Tibial artery (tissue), 4 donors: Measurements from ENCODE around the gene UBE2C.

Experiments used
- DNase-seq, 2 donors: peaks; one replicate each; pipeline ENCODE4 v3.0.0-alpha.2; 2019
- H3K27ac ChIP-seq, 2 donors: fragments of 200-600 bp; sonication (generic) in 1 of 2; 1 replicate in 1 of 2; 2 replicates in 1 of 2; pipeline ENCODE4 v1.5.1; 2018 to 2019; ENCODE audit warnings: mild to moderate bottlenecking in 1 of 2
- H3K27me3 ChIP-seq, 2 donors: fragments of 200-600 bp; sonication (generic) in 1 of 2; one replicate each; pipeline versions ENCODE4 v1.5.1 to v1.6.0; 2016 to 2019
- H3K36me3 ChIP-seq, 3 donors: fragments of 200-600 bp; sonication (generic) in 2 of 3; one replicate each; pipeline ENCODE4 v1.5.1; 2016 to 2019; ENCODE audit warnings: mild to moderate bottlenecking in 2 of 3
- H3K4me1 ChIP-seq, 4 donors: fragments of 200-600 bp; sonication (generic) in 2 of 4; 1 replicate in 3 of 4; 2 replicates in 1 of 4; pipeline ENCODE4 v1.5.1; 2016 to 2019
- H3K4me3 ChIP-seq, 2 donors: fragments of 200-600 bp; sonication (generic) in 1 of 2; 1 replicate in 1 of 2; 2 replicates in 1 of 2; pipeline ENCODE4 v1.5.1; 2018 to 2019; ENCODE audit warnings: mild to moderate bottlenecking in 2 of 2
- H3K9me3 ChIP-seq, 3 donors: fragments of 200-600 bp; sonication (generic) in 1 of 3; one replicate each; pipeline ENCODE4 v1.5.1; 2016 to 2019
- intact Hi-C: fragments of 100-400 bp; cut with DNase I; formaldehyde crosslinking; loops from one replicate; pipeline ENCODE4 v1.15.0; 2023; ENCODE audit warnings: low total_unique reads
- TF ChIP-seq, protein P1 (sequence below), 2 experiments: fragments of 200-600 bp in 1 of 2; fragments of 450-650 bp in 1 of 2; IDR thresholded peaks; one replicate each; pipeline ENCODE4 v1.5.1; 2017 to 2019; ENCODE audit warnings: antibody characterized with exemption in 2 of 2, mild to moderate bottlenecking in 1 of 2, moderate library complexity in 1 of 2

UBE2C gene

DNA sequence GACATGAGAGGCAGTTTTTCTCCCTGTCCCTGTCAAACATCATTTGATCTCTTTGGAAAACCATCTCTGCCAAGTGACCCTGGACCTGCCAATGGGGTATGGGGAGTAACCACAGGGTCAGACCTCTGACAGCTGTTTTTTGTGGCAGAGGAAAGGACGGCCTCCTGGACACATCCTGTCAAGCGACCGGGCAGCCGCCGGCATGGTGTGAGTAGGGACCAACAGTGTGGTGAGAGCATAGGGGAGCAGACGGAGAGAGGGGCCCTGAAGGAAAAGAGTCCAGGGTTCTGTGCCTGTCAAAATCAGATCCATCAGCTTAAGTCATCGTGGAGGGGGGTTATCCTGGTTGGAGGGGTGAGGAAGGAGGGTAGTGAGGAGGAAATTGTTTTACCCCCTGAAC lies 10.6 kb upstream of the UBE2C start:
- Histone ChIP-seq H3K36me3 (peaks cover 57 to 64% (median 61%) of the 10 kb centered on the region in 3 donors), H3K27me3 (no peaks in the 10 kb centered on the region), H3K27ac (no peak overlapping the region), H3K4me1 (no peaks in the 10 kb centered on the region), H3K4me3 (no peak overlapping the region), H3K9me3 (no peaks in the 10 kb centered on the region)
- DNase-seq, result no peak
- intact Hi-C loops, result no loop called here
- TF ChIP-seq, protein P1, sequence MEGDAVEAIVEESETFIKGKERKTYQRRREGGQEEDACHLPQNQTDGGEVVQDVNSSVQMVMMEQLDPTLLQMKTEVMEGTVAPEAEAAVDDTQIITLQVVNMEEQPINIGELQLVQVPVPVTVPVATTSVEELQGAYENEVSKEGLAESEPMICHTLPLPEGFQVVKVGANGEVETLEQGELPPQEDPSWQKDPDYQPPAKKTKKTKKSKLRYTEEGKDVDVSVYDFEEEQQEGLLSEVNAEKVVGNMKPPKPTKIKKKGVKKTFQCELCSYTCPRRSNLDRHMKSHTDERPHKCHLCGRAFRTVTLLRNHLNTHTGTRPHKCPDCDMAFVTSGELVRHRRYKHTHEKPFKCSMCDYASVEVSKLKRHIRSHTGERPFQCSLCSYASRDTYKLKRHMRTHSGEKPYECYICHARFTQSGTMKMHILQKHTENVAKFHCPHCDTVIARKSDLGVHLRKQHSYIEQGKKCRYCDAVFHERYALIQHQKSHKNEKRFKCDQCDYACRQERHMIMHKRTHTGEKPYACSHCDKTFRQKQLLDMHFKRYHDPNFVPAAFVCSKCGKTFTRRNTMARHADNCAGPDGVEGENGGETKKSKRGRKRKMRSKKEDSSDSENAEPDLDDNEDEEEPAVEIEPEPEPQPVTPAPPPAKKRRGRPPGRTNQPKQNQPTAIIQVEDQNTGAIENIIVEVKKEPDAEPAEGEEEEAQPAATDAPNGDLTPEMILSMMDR (IDR thresholded peaks at IDR 0.05), result no peak

DNA sequence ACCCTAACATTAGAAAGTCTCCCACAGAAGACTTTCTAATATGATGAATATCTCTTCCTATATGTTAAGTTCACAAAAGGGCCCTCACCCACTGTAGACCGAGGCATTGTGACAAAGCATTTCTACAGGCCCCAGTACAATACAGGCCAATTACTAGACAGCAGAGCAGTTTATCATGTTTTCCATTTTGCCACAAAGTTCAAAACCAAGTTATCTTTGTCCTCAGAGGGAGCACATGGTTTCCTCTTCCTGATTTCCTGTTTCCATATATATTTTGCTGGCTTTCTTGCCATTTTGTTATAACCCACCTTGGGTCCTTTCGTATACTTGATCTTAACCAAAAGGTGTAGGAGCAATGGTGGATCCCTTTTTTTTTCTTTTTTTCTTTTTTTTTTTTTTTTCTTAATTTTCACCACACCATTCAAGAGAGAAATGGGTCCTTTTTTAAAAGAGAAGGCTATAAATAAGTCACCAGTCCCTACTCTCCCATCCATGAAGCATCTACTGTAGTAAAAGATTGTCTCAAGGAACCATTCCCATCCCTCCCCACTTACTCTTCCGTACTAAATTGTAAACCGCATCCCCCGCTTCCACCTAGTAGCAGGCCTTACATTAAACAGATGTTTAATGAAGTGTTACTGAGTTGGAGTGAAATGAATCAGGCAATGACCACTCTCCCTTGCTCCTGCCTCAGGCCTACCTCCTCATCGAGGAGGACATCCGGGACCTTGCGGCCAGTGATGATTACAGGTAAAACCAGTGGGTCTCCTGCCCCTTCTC lies 2.1 kb upstream of the UBE2C start:
- intact Hi-C loops, result no loop called here
- DNase-seq, result no peak

DNA sequence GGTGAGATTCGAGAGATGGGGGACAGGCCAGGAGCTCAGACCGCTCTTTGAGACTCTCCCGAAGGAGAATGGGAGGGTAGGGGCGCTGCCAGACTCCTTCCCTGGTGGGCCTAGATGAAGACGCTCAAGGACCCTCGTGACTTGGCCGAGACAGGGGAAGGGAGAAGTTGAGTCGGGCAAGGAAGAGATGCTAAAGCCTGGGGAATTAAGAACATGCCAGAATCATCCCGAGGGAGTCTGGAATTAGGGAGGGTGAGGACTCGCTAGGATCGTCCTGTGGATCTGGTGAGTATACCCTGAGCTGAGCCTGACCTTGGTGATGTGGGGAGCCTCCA lies 529 bp downstream of the UBE2C start:
- intact Hi-C loops, result no loop called here
- Histone ChIP-seq H3K4me3 (peak overlapping the region; percentile 45 to 59), H3K27me3 (no peaks in the 10 kb centered on the region), H3K9me3 (no peaks in the 10 kb centered on the region), H3K4me1 (peaks cover 0 to 28% (median 16%) of the 10 kb centered on the region in 4 donors), H3K36me3 (peaks cover 18 to 33% (median 33%) of the 10 kb centered on the region in 3 donors), H3K27ac (no peak overlapping the region)
- no peak for DNase-seq
- TF ChIP-seq, protein P1 (IDR thresholded peaks at IDR 0.05), result no peak

More for the DNA sequence above, 2.1 kb upstream of the UBE2C start:
- peaks cover 40 to 59% (median 59%) of the 10 kb centered on the region in 3 donors for H3K36me3 ChIP-seq
- no peak overlapping the region for H3K4me3 ChIP-seq
- H3K27me3 ChIP-seq, result no peaks in the 10 kb centered on the region
- no peak overlapping the region for H3K27ac ChIP-seq
- H3K4me1 ChIP-seq, result peaks cover 0 to 13% (median 7%) of the 10 kb centered on the region in 4 donors
- no peaks in the 10 kb centered on the region for H3K9me3 ChIP-seq
- TF ChIP-seq, protein P1 (IDR thresholded peaks at IDR 0.05), result no peak

DNA sequence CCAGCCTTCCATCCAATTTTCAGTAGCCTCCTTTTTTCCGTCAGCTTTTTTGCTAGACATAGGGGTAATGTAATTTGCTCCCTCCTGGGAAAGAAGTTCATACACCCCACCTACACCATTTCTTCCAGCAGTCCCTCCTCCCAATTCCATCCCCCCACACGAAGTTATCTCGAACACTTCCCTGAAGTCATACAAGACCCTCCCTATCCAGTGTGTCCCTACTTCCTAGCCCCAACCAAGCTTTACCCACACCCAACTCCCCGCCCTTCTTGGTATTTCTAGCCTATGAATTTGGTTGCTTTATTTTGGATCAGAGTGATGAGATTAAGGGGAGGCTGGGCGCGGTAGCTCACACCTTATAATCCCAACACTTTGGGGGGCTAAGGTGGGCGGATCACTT lies 1.0 kb downstream of the UBE2C start:
- Histone ChIP-seq H3K27ac (no peak overlapping the region), H3K4me3 (no peak overlapping the region), H3K36me3 (peaks cover 17 to 28% (median 28%) of the 10 kb centered on the region in 3 donors), H3K27me3 (no peaks in the 10 kb centered on the region), H3K9me3 (no peaks in the 10 kb centered on the region), H3K4me1 (peaks cover 0 to 34% (median 19%) of the 10 kb centered on the region in 4 donors)
- TF ChIP-seq, protein P1 (IDR thresholded peaks at IDR 0.05), result no peak
- intact Hi-C loops, result no loop called here
- DNase-seq, result no peak

DNA sequence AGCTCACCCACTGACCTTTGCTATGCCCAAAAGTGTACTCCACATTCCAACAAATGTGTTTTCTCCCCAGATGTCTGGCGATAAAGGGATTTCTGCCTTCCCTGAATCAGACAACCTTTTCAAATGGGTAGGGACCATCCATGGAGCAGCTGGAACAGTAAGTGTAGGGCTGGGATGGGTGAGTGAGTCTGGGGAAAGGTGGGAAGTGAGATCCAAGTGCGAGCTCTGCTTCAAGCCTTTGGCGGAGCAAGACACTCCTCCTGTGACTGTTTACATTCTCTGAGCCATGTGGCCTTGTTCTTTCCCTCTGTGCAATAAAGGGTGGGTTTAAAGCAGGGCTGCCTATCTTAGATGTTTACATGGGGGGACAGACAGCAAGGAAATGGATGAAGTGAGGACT lies 1.9 kb downstream of the UBE2C start:
- DNase-seq, result no peak
- Histone ChIP-seq H3K9me3 (no peaks in the 10 kb centered on the region), H3K4me1 (peaks cover 0 to 37% (median 19%) of the 10 kb centered on the region in 4 donors), H3K27ac (no peak overlapping the region), H3K36me3 (peaks cover 10 to 20% (median 19%) of the 10 kb centered on the region in 3 donors), H3K27me3 (no peaks in the 10 kb centered on the region), H3K4me3 (no peak overlapping the region)
- intact Hi-C loops, result no loop called here
- TF ChIP-seq, protein P1 (IDR thresholded peaks at IDR 0.05), result no peak
